Endometrium (tissue), 2 donors: Measurements from ENCODE around the gene SNAPC2.
"Not testable (repeated sequence)": the region's sequence is repeated elsewhere in the genome, so short reads cannot be mapped to it uniquely, and the experiment has no call there.

ENCODE experiments used
- FAIRE-seq: peaks from 2 replicates; lab custom pipeline; 2012; peaks lifted over from hg19 to GRCh38; lab: Jason Lieb, UNC
- donor health status: control.
- donor health status: control.

SNAPC2 gene

GRCh38 chr19:7921967-7922835 is 2.1 kb downstream of the SNAPC2 start:
- FAIRE-seq = no peak

GRCh38 chr19:7922836-7923195 is 2.7 kb downstream of the SNAPC2 start:
- FAIRE-seq = no peak

DNA sequence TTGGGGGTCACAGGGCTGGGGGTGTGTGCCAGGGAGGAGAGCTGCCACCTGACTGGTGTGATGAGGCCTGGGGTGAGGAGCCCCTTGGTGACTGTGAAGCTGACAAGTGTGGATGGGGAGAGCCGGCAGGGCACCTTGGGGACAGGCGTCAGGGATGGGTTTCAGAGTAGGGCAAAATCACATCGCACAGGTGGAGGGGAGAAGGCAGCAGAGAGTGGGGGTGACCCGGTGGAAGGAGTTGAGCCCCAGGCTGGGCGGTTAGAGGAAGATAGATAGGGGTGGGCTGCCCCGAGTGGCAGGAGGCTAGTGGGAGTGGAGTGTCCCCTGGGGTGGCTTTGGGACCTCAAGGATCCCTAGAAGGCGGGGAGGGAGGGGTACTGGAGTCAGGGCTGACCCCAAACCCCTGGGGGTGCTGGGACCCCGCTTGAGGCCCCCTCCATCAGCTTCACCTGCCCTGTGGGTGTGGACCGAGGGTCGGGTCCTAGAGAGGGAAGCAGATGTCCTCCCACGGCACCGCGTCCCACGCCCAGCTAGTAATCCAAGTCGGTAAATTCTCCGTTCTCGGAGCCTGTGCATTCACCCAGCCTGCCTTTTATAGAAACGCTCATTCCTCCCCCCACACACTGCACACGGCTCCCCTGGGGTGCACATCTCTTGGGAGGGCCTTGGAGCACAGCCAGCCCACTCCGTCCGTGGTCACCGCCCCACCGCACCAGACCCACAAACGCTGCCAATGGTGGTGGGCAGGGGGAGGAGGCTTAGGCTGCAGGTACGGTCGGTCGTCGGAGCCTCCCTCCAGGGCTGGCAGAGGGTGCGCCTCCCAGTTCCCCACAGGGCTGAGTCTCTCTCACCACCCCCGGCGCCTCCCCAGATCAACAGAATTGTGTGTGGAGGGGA is 3.4 kb downstream of the SNAPC2 start:
- FAIRE-seq = no peak

- no peak for FAIRE-seq
Measured at GRCh38 chr19:7924241-7924640, 4.1 kb downstream of the SNAPC2 start.

DNA sequence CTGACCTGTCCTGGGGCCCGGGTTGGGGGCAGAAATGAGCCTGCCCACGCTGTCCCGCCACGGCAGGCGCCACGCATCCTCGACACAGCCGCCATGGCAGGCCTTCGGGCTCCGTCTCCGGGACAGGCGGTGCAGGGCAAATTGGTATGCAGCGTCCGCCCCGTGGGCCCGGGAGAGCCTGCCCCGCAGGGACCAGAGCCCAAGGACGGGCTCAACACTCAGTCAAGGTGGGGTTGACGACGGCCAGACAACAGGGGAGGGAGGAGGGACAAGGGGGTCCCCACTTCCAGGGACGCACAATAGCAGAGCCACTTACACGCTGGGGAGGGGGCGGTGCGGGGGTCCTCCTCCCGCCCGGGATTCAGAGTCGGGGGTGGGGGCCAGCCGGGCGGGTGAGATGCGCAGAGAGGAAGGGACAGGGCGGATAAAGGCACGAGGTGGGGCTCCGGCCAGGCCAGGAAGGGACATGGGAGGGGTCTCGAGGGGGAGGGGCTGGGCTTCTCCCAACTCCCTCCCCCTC is 4.6 kb downstream of the SNAPC2 start:
- FAIRE-seq = no peak

GRCh38 chr19:7925171-7925851 is 5.2 kb downstream of the SNAPC2 start:
- FAIRE-seq = no peak

DNA sequence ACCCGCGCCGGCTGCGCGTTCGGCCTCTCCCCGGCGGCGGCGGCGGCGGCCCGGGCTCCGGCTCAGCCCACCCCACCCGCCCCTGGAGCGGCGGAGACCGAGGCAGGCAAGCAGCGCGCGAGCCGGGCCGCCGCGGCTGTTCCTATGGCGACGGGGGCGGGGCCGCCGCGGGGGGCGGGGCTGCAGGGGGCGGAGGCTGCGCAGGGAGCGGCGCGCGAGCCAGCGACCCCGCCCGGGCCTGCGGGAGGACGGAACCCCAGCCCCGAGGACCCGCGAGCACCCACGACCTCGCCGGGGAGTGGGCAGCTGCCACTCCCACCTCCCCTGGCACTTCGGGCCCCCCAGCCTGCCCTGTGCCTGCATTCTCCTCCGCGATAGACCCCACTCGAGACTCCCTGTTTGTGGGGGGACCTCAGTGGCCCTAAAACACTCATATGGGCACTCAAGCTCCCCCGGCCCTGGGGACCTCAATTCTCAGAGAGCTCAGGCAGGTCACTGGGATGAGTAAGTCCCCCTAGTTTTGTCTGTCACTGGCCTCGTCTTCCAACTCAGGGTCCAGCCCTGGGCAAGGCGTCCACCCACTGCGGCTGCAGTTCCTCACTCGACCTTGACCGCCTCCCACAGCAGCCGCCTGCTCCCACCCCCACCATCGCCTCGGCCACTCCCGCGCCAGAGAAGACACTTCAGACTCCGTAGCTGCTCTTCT is 6.0 kb downstream of the SNAPC2 start, which contains the start of gene CTXN1:
CTXN1 (minus strand) TSS at position 115 of the 706 bp plus-strand sequence. CDS start 597 bp downstream, outside the sequence.
- no peak for FAIRE-seq

- FAIRE-seq = no peak
Measured at GRCh38 chr19:7926727-7927604, 6.8 kb downstream of the SNAPC2 start.

DNA sequence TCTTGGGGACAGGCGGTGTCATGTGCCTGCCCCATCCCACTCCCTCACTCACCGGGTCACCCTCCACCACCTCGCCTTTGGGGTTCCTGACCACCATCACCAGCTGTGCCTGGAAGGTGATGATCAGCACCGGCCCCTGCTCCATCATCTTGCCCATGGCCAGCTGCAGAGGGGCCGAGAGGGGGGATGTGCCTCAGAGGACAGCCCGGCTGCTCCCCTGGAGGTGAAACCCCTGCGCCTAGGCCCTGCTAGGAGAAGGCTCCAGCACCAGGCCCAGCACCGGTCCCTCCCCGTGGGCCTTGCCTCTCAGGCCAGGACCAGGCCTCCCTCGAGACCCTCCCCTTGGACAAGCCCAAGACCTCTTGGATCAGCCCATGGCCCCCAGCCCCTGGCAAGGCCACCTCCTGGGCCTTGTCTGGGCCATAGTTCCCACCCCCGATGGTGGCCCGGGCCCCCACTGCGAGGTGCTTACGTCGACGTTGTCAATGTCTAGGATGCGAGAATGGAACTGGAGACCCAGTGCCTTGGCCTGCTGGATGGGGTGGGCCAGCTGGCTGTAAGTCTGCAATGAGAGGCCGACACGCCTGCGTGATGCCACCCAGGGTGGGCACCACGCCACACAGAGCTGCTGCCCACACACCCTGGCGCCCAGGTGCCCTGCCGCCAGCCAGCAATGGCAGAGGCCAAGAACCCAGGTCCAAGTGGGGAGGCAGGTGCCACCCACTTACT is 7.6 kb downstream of the SNAPC2 start:
- FAIRE-seq = no peak

GRCh38 chr19:7928334-7928706 is 8.2 kb downstream of the SNAPC2 start:
- no peak for FAIRE-seq

DNA sequence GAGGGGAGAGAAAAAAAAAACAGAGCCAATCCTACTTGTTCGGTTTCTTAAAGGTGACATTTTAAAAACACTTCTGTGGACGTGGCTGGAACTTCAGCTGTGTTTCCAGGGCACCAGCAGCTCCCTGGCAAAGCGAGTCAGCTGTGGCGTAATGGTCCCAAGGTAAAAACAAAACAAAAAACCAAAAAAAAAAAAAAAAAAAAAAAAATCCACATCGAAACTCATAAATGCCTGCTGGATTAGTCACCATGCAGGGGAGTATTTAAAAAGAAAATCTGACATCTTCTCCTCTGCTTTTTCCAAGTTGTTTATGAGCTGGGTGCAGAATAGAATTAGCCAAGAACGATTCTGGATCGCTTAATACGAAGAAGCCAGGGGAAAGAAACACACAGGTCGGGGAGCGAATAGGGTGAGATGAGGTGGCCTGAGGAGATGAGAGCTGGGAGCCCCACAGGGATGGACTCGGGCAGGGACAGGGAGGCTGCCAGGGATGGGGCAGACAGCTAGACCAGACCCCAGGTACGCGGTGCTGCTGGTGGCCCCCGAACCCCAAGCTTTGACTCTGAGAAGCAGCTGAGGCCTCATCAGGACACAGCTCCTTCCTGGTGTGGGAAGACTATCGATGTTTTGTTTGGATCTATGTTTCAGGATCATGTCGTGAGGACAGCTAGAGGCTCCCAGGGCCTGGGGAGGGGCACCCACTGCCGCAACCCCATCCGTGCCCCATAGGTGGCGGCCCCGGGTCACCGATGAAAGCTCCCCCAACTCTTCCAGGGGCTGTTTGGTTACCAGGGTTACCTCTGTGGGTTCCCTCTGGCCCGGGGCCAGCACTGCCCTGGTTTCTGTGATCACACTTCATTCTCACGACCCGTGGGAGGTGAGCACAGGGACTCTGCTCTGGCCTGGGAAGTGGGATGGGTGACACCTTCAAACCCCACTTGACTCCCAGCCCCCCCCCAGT is 8.9 kb downstream of the SNAPC2 start:
- FAIRE-seq = peak; percentile 98

GRCh38 chr19:7930030-7930429 is 9.9 kb downstream of the SNAPC2 start:
- FAIRE-seq = not testable (repeated sequence)

DNA sequence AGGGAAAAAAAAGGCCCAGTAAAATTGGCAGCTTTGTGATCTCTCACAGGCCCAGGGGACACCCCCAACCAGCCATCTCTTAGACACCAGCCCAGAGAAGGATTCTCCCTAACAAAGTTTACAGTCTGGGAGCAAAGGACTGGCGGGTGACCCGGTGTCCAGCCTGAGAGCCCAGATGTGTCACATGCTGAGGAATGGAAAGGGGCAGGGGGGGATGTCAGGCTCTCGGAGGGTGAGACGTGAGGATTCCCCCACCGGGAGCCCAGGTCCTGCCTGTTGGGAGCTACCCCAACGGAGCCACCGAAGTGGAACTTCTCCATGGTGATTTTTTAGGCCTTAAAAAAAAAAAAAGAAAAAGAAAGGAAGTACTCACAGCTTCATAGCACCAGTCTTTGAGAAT is 10.6 kb downstream of the SNAPC2 start:
- FAIRE-seq = no peak

DNA sequence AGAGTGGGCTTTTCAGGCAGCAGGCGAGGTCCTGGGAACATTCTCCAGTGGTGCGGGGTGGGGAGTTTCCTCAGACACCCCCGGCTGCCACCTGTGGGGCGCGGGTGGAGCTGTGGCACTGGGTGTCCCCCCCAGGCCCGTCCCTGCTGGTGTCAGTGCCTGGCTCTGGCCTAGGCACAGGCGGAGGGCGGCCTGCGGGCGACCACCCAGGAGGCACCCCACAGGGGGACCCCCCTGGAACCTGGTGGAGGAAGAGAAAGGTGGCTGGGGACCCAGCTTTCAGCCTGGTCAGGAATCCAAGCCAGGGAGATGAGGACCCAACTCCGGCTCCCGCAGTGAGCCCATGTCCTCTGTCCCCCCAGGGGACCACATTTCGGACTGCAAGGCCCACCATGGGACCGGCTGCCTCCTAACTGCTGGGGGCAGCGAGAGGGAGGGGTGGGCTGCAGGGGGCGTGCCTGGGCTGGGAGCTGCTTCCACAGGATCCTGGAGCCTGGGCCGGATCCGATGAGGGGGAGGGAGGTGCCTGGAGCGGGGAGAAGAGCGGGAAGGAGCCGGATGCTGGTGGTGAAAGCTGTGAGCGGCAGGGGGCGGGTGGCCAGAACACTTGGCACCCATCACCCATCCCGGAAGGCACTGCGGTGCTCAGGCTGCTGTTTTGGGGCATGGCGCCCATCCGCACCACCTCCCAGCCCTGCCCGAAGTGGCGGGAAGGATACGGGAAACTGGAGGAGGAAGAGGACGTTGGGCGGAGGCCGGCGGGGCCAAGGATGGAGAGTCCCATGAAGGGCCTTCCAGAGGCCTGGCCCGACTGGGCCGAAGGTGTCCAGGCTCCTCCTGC is 11.3 kb downstream of the SNAPC2 start:
- FAIRE-seq = no peak

DNA sequence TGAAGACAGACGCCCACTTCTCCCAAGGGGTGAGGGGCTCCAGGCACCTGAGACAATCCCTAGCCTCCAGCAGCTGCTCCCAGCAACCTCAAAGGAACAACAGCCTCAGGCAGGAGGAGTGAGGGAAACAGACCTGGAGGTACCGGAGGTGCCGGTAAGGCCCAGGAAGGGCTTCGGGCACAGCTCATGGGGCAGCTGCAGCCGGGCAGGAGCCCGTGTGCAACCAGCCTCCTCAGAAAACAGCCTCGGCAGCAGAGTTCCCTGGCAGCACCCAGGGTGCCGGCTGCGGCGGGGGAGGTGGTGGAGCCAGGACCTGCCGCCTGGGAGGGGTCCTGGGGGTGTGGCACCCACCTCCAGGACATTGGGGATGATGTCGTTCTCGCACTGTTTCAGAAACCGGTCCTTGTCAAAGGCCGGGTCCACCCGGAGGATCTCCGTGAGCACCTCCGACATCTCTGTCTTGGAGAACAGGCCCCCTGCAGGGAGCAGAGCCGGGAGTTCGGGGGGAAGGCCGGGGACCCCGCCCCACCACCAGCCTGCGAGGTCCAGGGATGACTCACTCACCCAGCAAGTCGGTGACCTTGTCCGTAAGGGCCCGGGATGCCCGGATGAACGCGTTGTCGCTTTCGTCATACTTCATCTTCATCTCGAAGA is 12.3 kb downstream of the SNAPC2 start:
- FAIRE-seq = no peak

DNA sequence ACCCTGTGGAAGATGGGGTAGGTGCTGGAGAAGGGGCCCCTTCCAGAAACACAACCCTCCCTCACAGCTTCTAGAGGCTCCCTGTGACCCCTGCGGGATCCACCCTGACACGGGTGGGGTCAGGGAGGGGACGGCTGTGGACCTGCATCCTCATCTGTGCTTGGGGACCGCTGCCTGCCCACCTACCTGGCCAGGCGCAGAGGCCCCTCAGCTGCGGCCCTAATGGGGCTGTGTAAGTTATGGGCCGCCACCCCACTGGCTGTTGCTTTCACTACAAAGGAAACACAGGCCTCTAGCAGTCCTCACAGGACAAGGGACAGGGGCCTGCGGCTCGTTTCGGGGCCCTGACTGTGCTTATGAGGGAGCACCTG is 12.8 kb downstream of the SNAPC2 start:
- FAIRE-seq = no peak

- no peak for FAIRE-seq
Measured at GRCh38 chr19:7933411-7933810, 13.3 kb downstream of the SNAPC2 start.
